HepG2 (cell line): ENCODE measurements around the gene MEPCE. TPM values are rescaled to one million over a fixed set of nuclear protein-coding genes. Genes with fewer than 3 reads are reported as not detected.

Experiments
- ATF2 ChIP-seq: sonication (generic); formaldehyde crosslinking; IDR thresholded peaks from 2 replicates; pipeline ENCODE4 v1.4.0; 2020; ENCODE audit warnings: missing genetic modification reagents
- ATF7-NPFF ChIP-seq: sonication (generic); formaldehyde crosslinking; IDR thresholded peaks from 2 replicates; pipeline ENCODE4 v1.8.1; 2023; ENCODE audit warnings: mild to moderate bottlenecking, low read depth, missing genetic modification reagents, moderate library complexity
- CTCF ChIP-seq: sonication (generic); formaldehyde crosslinking; IDR thresholded peaks from 2 replicates; pipeline ENCODE4 v1.5.0; 2020; ENCODE audit warnings: mild to moderate bottlenecking, missing genetic modification reagents, moderate library complexity
- EP300 ChIP-seq, 3 experiments: sonication (generic) in 1 of 3; formaldehyde crosslinking in 1 of 3; IDR thresholded peaks; 2 replicates each; pipeline versions ENCODE4 v1.5.1 to v1.6.1; 2011 to 2020; ENCODE audit warnings: low read depth in 2 of 3, low read length in 2 of 3, borderline replicate concordance in 1 of 3, improper control_type of control experiment in 1 of 3, mild to moderate bottlenecking in 1 of 3, missing genetic modification reagents in 1 of 3, moderate library complexity in 1 of 3
- HOXA9 ChIP-seq: sonication (generic); formaldehyde crosslinking; IDR thresholded peaks from 2 replicates; pipeline ENCODE4 v1.8.1; 2022; ENCODE audit warnings: missing genetic modification reagents, mild to moderate bottlenecking, moderate library complexity, borderline replicate concordance
- MED13 ChIP-seq: sonication (generic); formaldehyde crosslinking; IDR thresholded peaks from 2 replicates; pipeline ENCODE4 v1.5.0; 2020; ENCODE audit warnings: missing genetic modification reagents
- MXI1 ChIP-seq: IDR thresholded peaks from 3 replicates; pipeline ENCODE4 v1.6.1; 2012; ENCODE audit warnings: low read depth, low read length, inconsistent platforms, borderline replicate concordance
- PRMT3 ChIP-seq: sonication (generic); formaldehyde crosslinking; IDR thresholded peaks from 2 replicates; pipeline ENCODE4 v1.8.1; 2022; ENCODE audit warnings: low read depth, mild to moderate bottlenecking, moderate library complexity, missing genetic modification reagents, borderline replicate concordance
- SNAPC2 ChIP-seq: sonication (generic); formaldehyde crosslinking; IDR thresholded peaks from 2 replicates; pipeline ENCODE4 v1.8.1; 2022; ENCODE audit warnings: mild to moderate bottlenecking, missing genetic modification reagents
- SNRNP70 ChIP-seq: fragments of 200-400 bp; formaldehyde crosslinking; IDR thresholded peaks from 2 replicates; pipeline ENCODE4 v1.6.1; 2017; ENCODE audit warnings: mild to moderate bottlenecking, low read depth, low read length, moderate library complexity
- TFE3 ChIP-seq: IDR thresholded peaks from 2 replicates; pipeline ENCODE4 v1.6.1; 2016
- YEATS4 ChIP-seq: sonication (generic); formaldehyde crosslinking; IDR thresholded peaks from 2 replicates; pipeline ENCODE4 v1.4.0; 2020; ENCODE audit warnings: missing genetic modification reagents, borderline replicate concordance
- ZBTB7B ChIP-seq: sonication (generic); formaldehyde crosslinking; IDR thresholded peaks from 2 replicates; pipeline ENCODE4 v1.4.0; 2020; ENCODE audit warnings: missing genetic modification reagents
- ZNF383 ChIP-seq: sonication (generic); formaldehyde crosslinking; IDR thresholded peaks from 2 replicates; pipeline ENCODE4 v1.4.0; 2020; ENCODE audit warnings: missing genetic modification reagents, mild to moderate bottlenecking, borderline replicate concordance
- ZNF543 ChIP-seq: sonication (generic); formaldehyde crosslinking; IDR thresholded peaks from 2 replicates; pipeline ENCODE4 v1.4.0; 2020; ENCODE audit warnings: mild to moderate bottlenecking, missing genetic modification reagents
- ZNF558 ChIP-seq: sonication (generic); formaldehyde crosslinking; IDR thresholded peaks from 2 replicates; pipeline ENCODE4 v1.9.0; 2022; ENCODE audit warnings: mild to moderate bottlenecking, missing genetic modification reagents, borderline replicate concordance
- ZNF678 ChIP-seq: sonication (generic); formaldehyde crosslinking; IDR thresholded peaks from 2 replicates; pipeline ENCODE4 v1.4.0; 2020; ENCODE audit warnings: mild to moderate bottlenecking, missing genetic modification reagents
- polyA plus RNA-seq, 8 experiments: library from polyadenylated mRNA; depleted of rRNA in 3 of 8; stranded (reverse) in 7 of 8; unstranded in 1 of 8; fragments of >200 nt; fragmentation: Illumina TruSeq in 4 of 8; extraction: Trizol in 4 of 8; gene quantifications; 2 replicates each; pipeline versions ENCODE4 v1.2.1 to v1.2.3, GENCODE V29; 2011 to 2016; ENCODE audit warnings: low read depth in 4 of 8, missing spikeins in 1 of 8, mixed read lengths in 1 of 8; ENCODE audit not compliant: insufficient read depth in 1 of 8
- total RNA-seq, 5 experiments: library from RNA; depleted of rRNA; stranded (reverse); fragments of >200 nt; fragmentation: Illumina TruSeq; extraction: Trizol; gene quantifications; 2 replicates each; pipeline ENCODE4 v1.2.3, GENCODE V29; 2016; ENCODE audit warnings: low read depth in 1 of 5
- TF ChIP-seq, protein P1 (sequence below): sonication (generic); formaldehyde crosslinking; IDR thresholded peaks from 2 replicates; pipeline ENCODE4 v1.5.0; 2020; ENCODE audit warnings: missing genetic modification reagents
- TF ChIP-seq, protein P2 (sequence below): sonication (generic); formaldehyde crosslinking; IDR thresholded peaks from 2 replicates; pipeline ENCODE4 v1.5.0; 2020; ENCODE audit warnings: missing genetic modification reagents, mild to moderate bottlenecking, borderline replicate concordance

The MEPCE gene
- total and polyA plus RNA-seq, 2 of the 13 experiments (the other 11 are each of a cell fraction or from before 2014, with no cell fraction given) = 12.3 to 26.0 TPM

DNA sequence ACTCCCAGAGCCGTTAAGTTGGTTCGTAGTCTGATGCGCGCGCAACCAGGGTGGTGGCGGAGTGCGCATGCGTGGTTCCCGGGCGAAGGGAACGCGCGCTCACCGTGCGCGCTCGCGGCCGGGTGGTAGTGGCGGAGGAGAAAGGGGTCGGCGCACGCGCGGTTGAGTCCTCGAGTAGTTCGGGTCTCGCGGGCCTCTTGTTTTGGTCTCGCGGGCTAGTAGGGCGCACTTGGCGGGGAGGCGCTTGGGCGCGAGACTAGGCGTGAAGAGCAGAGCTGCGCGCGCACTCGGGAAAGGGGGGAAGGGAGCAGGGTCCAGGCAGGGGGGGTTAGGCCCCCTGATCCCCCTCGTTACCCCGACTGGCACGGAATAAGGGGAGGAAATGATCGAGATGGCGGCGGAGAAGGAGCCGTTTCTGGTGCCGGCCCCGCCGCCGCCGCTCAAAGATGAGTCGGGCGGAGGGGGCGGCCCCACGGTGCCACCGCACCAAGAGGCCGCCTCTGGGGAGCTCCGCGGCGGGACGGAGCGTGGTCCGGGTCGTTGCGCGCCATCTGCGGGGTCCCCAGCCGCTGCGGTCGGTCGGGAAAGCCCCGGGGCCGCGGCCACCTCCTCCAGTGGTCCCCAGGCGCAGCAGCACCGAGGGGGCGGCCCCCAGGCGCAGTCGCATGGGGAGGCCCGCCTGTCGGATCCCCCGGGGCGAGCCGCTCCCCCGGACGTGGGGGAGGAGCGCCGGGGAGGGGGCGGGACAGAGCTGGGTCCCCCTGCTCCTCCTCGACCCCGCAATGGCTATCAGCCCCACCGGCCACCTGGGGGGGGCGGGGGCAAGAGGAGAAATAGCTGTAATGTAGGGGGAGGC lies at the start of gene MEPCE (continued):
- TF ChIP-seq YEATS4 (peak; percentile 76), EP300 (IDR thresholded peaks at IDR 0.05; ENCODE audit: low read depth in 2 of 2, low read length in 2 of 2) (no peak), EP300 (CRISPR knock-in tag; IDR thresholded peaks at IDR 0.05; ENCODE audit: borderline replicate concordance) (0 out of 2 replicates have a peak, but pooled peaks have one; percentile 16), HOXA9 (no peak), ZNF558 (CRISPR knock-in tag) (no peak), ZNF678 (CRISPR knock-in tag) (no peak), TFE3 (CRISPR knock-in tag) (no peak; the same call in 1 of the 2 replicates), CTCF (CRISPR knock-in tag) (no peak), SNAPC2 (peak; percentile 55; the same call in 1 of the 2 replicates), ATF7-NPFF (CRISPR knock-in tag) (no peak), ZNF543 (CRISPR knock-in tag) (no peak), SNRNP70 (no peak), ZBTB7B (CRISPR knock-in tag) (no peak), ATF2 (peak; percentile 43; the same call in 1 of the 2 replicates), MED13 (no peak), PRMT3 (CRISPR knock-in tag) (0 out of 2 replicates have a peak, but pooled peaks have one; percentile 4), ZNF383 (CRISPR knock-in tag) (no peak), MXI1 (no peak)
- TF ChIP-seq, protein P1, sequence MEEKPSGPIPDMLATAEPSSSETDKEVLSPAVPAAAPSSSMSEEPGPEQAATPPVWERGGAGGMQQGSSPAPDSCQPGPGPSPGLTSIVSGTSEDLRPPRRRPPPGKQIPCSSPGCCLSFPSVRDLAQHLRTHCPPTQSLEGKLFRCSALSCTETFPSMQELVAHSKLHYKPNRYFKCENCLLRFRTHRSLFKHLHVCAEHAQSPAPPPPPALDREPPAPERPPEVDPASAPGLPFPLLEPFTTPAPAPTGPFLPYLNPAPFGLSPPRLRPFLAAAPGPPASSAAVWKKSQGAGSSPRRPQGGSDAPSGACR = no peak
- TF ChIP-seq, protein P2, sequence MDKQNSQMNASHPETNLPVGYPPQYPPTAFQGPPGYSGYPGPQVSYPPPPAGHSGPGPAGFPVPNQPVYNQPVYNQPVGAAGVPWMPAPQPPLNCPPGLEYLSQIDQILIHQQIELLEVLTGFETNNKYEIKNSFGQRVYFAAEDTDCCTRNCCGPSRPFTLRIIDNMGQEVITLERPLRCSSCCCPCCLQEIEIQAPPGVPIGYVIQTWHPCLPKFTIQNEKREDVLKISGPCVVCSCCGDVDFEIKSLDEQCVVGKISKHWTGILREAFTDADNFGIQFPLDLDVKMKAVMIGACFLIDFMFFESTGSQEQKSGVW = no peak
